ENCODE data around the gene CYP2W1.
A peak's percentile ranks its signal among the peaks of the same experiment; 100 is the strongest.

The CYP2W1 gene

GRCh38 chr7:1025743-1026581 lies 43.0 kb downstream of the CYP2W1 start:
- no peak overlapping the region for H3K4me3 ChIP-seq (ENCODE audit: low read depth, low read length)
- DNase-seq (ENCODE audit: low read depth) = no peak
- no peak for TF ChIP-seq CTCF (conservative IDR thresholded peaks at IDR 0.05; ENCODE audit: low read depth, low read length)

GRCh38 chr7:1026721-1027161 lies 43.8 kb downstream of the CYP2W1 start:
- H3K4me3 ChIP-seq (ENCODE audit: low read depth, low read length) = no peak overlapping the region
- no peak for DNase-seq (ENCODE audit: low read depth)
- TF ChIP-seq CTCF (conservative IDR thresholded peaks at IDR 0.05; ENCODE audit: low read depth, low read length) = no peak

GRCh38 chr7:1027242-1028043 lies 44.5 kb downstream of the CYP2W1 start:
- H3K4me3 ChIP-seq (ENCODE audit: low read depth, low read length) = peak overlapping the region; percentile 69
- TF ChIP-seq CTCF (conservative IDR thresholded peaks at IDR 0.05; ENCODE audit: low read depth, low read length) = no peak
- peak; percentile 58 for DNase-seq (ENCODE audit: low read depth)

GRCh38 chr7:1028044-1028770 lies 45.2 kb downstream of the CYP2W1 start:
- H3K4me3 ChIP-seq (ENCODE audit: low read depth, low read length) = peak overlapping the region; percentile 69
- no peak for TF ChIP-seq CTCF (conservative IDR thresholded peaks at IDR 0.05; ENCODE audit: low read depth, low read length)
- DNase-seq (ENCODE audit: low read depth) = peak; percentile 91

GRCh38 chr7:1028775-1029636 lies 46.0 kb downstream of the CYP2W1 start:
- peak; percentile 97 for DNase-seq (ENCODE audit: low read depth)
- peak overlapping the region; percentile 69 for H3K4me3 ChIP-seq (ENCODE audit: low read depth, low read length)
- TF ChIP-seq CTCF (conservative IDR thresholded peaks at IDR 0.05; ENCODE audit: low read depth, low read length) = no peak
